Fibroblast of villous mesenchyme (primary cell): ENCODE data around the gene ARAP2. TPM values are rescaled to one million over a fixed set of nuclear protein-coding genes. Genes with fewer than 3 reads are reported as not detected.

Source experiments
- DNase-seq: peaks from one replicate; pipeline ENCODE4 v3.0.0-alpha.2; 2010; ENCODE audit warnings: low read depth
- H3K4me3 ChIP-seq: 2 replicates; pipeline ENCODE4 v1.5.1; 2011; ENCODE audit warnings: low read depth, mild to moderate bottlenecking, low read length
- total RNA-seq: library from RNA; depleted of rRNA; stranded (reverse); fragments of >200 nt; gene quantifications from 2 replicates; pipeline ENCODE4 v1.2.3, GENCODE V29; 2012
- TF ChIP-seq, protein P1 (sequence below): IDR thresholded peaks from 2 replicates; pipeline ENCODE4 v1.5.1; 2012; ENCODE audit warnings: low read depth, mild to moderate bottlenecking, low read length; ENCODE audit not compliant: insufficient read depth

Gene ARAP2
- total RNA-seq, 1 donor: 11.2 TPM

- H3K4me3 ChIP-seq: no peak overlapping the region
- DNase-seq: no peak
- TF ChIP-seq, protein P1, sequence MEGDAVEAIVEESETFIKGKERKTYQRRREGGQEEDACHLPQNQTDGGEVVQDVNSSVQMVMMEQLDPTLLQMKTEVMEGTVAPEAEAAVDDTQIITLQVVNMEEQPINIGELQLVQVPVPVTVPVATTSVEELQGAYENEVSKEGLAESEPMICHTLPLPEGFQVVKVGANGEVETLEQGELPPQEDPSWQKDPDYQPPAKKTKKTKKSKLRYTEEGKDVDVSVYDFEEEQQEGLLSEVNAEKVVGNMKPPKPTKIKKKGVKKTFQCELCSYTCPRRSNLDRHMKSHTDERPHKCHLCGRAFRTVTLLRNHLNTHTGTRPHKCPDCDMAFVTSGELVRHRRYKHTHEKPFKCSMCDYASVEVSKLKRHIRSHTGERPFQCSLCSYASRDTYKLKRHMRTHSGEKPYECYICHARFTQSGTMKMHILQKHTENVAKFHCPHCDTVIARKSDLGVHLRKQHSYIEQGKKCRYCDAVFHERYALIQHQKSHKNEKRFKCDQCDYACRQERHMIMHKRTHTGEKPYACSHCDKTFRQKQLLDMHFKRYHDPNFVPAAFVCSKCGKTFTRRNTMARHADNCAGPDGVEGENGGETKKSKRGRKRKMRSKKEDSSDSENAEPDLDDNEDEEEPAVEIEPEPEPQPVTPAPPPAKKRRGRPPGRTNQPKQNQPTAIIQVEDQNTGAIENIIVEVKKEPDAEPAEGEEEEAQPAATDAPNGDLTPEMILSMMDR: no peak
Measured at GRCh38 chr4:36042122-36042970, 202.0 kb downstream of the ARAP2 start.

GRCh38 chr4:36041340-36041739 is 203.0 kb downstream of the ARAP2 start:
- H3K4me3 ChIP-seq: no peak overlapping the region
- no peak for DNase-seq
- TF ChIP-seq, protein P1: no peak

- H3K4me3 ChIP-seq: no peak overlapping the region
- DNase-seq: no peak
- TF ChIP-seq, protein P1: no peak
Measured at GRCh38 chr4:36039026-36039425, 205.3 kb downstream of the ARAP2 start.

DNA sequence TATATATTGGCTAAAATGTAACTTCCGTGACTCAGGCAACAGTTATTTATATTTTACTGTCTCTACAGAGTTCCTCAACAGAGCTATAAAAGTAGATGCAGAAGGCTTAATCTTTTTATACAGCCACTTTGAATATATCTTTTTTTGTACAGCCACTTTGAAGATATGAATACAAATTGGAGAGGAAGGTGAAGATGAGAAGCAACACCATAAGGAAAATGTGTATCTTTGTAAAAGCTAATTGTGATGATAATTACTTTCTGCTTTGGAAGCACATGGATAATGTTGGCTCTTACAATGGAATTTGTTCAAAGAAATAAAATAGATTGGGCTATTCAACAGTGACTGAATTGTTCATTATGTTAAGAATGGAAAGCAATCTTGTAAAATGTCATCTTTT is 205.8 kb downstream of the ARAP2 start:
- no peak overlapping the region for H3K4me3 ChIP-seq
- TF ChIP-seq, protein P1: no peak
- no peak for DNase-seq

DNA sequence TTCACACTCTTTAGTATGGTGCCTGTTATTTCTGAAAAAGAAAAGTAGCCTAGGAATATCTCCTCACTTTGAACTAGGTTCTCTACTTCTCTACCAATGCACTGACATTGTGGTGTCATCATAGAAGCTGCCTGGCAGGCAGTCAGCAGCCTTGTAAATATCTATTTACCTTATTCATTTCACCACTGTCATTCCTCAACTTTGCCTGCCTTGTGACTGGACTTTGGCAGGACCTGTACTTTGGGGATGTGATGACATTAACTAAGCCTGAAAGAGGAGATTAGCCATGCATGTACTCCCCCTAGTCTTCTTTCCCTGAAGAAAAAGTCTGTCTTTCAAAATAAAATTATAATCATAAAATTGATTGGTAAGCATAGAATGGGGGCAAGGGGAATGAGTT is 207.2 kb downstream of the ARAP2 start:
- DNase-seq: no peak
- H3K4me3 ChIP-seq: no peak overlapping the region

DNA sequence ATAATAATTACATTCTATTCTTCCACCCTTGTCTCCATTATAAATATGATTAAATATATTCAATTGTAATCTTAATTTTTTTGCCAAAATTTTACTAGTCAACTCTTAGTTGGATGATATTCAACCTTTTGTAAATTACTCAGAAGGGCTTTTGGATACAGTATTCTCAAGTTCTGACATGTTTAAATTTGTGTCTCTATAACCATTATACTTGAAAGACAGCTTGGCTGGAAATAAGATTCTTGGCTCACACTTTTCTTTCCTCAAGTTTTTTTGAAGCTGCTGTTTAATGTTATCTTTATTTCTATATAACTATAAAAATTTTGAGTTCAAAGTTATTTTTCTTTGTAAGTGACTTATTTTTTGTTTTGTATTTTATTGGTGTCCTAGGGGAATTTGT is 214.4 kb downstream of the ARAP2 start:
- TF ChIP-seq, protein P1: no peak
- DNase-seq: no peak
- H3K4me3 ChIP-seq: no peak overlapping the region

More for the DNA sequence above, 207.2 kb downstream of the ARAP2 start:
- TF ChIP-seq, protein P1: no peak
